Prostate gland (tissue), 2 donors: ENCODE results near the gene MGLL.

ENCODE experiments used
- CTCF ChIP-seq, 4 experiments: fragments of 200-600 bp in 2 of 4; fragments of 450-650 bp in 2 of 4; sonication (generic) in 2 of 4; IDR thresholded peaks; 1 replicate in 3 of 4; 2 replicates in 1 of 4; pipeline ENCODE4 v1.5.1; 2016 to 2019; ENCODE audit warnings: antibody characterized with exemption in 4 of 4, mild to moderate bottlenecking in 2 of 4, moderate library complexity in 2 of 4
- POLR2A ChIP-seq: fragments of 450-650 bp; IDR thresholded peaks from one replicate; pipeline ENCODE4 v1.6.1; 2016; ENCODE audit warnings: antibody characterized with exemption, mild to moderate bottlenecking
- POLR2AphosphoS5 ChIP-seq: sonication (generic); formaldehyde crosslinking; IDR thresholded peaks from one replicate; pipeline ENCODE4 v1.6.1; 2017; ENCODE audit warnings: antibody characterized with exemption

- TF ChIP-seq CTCF (IDR thresholded peaks at IDR 0.05) (no peak), POLR2A (no peak), POLR2AphosphoS5 (no peak)
Measured at GRCh38 chr3:127699416-127700300, 122.7 kb downstream of the MGLL start.
